Panc1 (cell line): ENCODE results near the gene TSPAN3.

ENCODE experiments used
- CTCF ChIP-seq: fragments of 450-650 bp; IDR thresholded peaks from 2 replicates; pipeline ENCODE4 v1.5.1; 2017; ENCODE audit warnings: mild to moderate bottlenecking
- POLR2AphosphoS5 ChIP-seq: IDR thresholded peaks from 2 replicates; pipeline ENCODE4 v1.6.1; 2012; ENCODE audit warnings: mild to moderate bottlenecking, low read depth, low read length, moderate library complexity
- SIN3A ChIP-seq: IDR thresholded peaks from 2 replicates; pipeline ENCODE4 v1.6.1; 2012; ENCODE audit warnings: low read depth, mild to moderate bottlenecking, low read length, moderate library complexity, borderline replicate concordance; ENCODE audit not compliant: insufficient read depth
- TCF7L2 ChIP-seq: IDR thresholded peaks from 2 replicates; pipeline ENCODE4 v1.6.1; 2011; ENCODE audit warnings: mild to moderate bottlenecking, low read depth, low read length, inconsistent platforms
- TF ChIP-seq, protein P1 (sequence below), 2 experiments: IDR thresholded peaks; 2 replicates each; pipeline ENCODE4 v1.6.1; 2011 to 2012; ENCODE audit warnings: low read depth in 2 of 2, control low read depth in 1 of 2, low read length in 1 of 2, mild to moderate bottlenecking in 1 of 2, moderate library complexity in 1 of 2; ENCODE audit not compliant: insufficient read depth in 1 of 2

DNA sequence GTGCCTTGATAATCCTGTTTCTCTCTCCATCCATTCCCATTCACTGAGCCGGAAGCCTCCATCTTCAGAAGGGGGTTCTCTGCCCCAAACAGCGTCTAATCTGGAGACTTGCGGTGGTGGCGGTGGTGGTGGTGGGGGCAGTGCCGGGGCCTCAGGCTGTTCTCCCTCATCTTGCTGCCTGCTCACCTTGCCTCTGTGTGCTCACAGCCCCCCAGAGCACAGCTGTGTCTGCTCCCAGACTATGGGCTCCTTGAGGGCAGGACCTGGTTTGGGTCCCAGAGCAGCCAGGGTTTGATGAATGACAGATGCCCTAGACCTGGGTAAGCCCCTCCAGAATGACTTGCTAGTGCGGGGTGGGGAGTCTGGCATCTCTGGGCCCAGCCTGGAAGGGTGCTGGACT is 76.4 kb downstream of the TSPAN3 start:
- no peak for TF ChIP-seq CTCF
- no peak for TF ChIP-seq POLR2AphosphoS5
- TF ChIP-seq, protein P1, sequence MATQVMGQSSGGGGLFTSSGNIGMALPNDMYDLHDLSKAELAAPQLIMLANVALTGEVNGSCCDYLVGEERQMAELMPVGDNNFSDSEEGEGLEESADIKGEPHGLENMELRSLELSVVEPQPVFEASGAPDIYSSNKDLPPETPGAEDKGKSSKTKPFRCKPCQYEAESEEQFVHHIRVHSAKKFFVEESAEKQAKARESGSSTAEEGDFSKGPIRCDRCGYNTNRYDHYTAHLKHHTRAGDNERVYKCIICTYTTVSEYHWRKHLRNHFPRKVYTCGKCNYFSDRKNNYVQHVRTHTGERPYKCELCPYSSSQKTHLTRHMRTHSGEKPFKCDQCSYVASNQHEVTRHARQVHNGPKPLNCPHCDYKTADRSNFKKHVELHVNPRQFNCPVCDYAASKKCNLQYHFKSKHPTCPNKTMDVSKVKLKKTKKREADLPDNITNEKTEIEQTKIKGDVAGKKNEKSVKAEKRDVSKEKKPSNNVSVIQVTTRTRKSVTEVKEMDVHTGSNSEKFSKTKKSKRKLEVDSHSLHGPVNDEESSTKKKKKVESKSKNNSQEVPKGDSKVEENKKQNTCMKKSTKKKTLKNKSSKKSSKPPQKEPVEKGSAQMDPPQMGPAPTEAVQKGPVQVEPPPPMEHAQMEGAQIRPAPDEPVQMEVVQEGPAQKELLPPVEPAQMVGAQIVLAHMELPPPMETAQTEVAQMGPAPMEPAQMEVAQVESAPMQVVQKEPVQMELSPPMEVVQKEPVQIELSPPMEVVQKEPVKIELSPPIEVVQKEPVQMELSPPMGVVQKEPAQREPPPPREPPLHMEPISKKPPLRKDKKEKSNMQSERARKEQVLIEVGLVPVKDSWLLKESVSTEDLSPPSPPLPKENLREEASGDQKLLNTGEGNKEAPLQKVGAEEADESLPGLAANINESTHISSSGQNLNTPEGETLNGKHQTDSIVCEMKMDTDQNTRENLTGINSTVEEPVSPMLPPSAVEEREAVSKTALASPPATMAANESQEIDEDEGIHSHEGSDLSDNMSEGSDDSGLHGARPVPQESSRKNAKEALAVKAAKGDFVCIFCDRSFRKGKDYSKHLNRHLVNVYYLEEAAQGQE (IDR thresholded peaks at IDR 0.05; ENCODE audit: insufficient read depth in 1 of 2, low read depth in 2 of 2, low read length in 1 of 2) = no peak
- no peak for TF ChIP-seq TCF7L2
- TF ChIP-seq SIN3A = no peak
